DMS 273 (cell line): ENCODE results near the gene IFT88.

Experiments used
- DNase-seq: peaks from one replicate; lab custom pipeline; 2025; ENCODE audit not compliant: unreplicated experiment; lab: John Stamatoyannopoulos, UW

The IFT88 gene

DNA sequence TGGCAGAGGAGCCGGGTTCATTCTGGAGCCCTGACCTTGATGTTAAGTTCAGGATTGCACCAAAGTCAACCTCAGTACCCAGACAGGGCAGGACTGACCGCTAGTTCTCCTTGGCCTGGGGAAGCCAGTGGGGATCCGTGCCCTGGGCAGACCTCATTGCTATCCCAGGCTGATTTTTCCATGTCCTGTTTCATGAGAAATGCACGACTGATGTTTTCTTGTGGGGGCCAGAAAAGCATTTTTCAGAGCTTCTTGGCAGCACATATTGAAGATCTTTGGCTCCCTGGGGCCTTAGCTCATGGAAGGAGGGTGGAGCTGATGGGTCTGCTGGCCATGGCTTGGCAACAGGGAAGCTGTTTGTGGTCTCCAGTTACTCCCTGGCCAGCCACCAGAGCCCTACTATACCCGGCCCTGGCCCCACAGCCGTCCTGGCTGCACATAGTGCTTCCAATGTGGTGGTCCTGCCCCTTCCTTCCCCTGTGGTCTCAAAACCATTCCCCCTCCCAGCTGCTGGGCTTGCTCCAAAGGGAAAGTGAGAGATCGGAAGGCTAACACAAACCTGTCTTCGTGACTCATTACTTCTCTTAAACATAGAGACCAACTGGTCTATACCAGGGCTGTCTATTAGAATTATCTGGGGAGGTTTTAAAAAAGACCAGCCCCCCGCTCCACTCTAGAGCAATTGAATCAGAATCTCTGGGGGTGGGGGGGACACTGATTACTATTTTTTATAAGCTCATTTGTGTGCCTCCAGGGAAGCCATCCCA lies 147.8 kb downstream of the IFT88 start:
- DNase-seq, result no peak

DNA sequence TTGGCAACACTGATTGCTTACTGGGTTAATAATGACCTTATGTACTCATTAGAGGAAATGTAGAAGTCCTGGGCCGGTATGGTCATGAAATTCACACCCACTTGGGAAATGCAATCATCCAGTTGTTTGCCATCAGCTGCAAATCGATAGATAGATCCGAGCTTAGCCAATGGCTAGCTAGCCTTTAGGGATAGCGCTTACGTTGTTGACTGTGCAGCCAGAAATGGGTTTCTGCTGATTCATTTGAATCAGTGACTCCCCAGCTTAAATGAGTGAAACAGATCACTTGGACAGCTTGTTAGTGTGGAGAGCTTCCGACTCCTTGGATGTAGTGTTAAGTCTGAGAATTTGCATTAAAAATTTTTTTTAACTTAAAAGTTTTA lies 148.4 kb downstream of the IFT88 start:
- DNase-seq, result no peak

DNA sequence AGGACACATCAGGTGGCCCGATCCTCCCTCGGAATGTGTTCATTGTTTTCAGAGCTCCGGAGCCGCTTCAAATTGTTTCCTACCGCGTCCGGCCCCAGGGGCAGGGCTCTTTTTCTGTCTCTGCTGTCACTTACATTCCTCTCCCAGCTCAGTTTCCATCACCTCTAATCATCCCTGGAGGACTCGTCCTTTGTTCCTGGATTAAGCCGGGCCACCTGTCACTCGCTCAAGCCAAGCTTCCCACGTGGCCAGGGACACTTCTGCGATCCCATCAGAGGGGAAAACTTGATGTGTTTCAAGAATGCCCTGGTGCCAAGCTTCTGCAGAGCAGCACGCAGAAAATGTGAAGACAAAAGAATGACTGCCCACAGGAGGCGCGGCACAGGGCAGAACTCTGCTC lies 150.0 kb downstream of the IFT88 start:
- peak; percentile 28 for DNase-seq

DNA sequence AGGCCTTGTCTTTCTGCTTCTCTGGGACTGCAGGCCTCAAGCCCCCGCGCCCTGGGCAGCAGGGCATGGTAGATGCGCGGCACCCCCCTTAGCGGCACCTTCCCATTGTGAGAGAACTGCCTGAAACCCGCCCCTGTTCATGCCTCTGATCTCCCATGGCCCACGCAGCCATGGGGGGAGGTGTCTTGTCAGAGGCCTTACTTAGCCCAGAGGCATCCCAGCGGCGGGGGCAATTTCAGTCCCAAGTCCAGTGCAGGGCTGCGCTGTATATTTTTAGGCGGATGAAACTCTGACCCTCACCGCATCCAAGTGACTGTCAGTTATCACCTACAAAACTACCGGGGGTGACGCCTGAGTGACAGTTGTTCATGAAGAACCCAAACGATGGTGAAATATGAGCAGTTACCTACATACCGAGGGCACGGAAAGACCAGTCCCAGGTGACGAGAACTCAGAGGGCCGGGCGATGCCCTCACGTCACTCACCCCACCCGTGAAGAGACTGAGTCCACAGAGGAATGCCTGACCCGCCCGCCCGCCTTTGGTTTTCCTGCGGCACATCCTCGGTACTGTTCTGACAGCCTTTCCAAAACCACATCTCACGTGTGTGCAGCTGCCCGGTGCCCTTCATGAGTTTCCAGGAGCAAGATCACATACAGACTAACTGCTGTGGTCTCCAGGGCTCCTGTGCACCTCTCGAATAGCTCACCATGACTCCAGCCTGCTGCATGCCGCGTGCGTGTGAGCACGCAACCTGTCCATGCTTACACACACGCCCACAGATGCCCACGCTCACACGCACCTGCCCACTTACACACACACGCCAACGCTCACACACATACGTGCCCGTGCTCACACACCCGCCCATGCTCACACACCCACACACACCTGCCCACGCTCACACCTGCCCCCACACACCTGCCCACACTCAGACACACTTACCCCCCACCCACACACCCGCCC lies 150.9 kb downstream of the IFT88 start:
- DNase-seq, result no peak

DNA sequence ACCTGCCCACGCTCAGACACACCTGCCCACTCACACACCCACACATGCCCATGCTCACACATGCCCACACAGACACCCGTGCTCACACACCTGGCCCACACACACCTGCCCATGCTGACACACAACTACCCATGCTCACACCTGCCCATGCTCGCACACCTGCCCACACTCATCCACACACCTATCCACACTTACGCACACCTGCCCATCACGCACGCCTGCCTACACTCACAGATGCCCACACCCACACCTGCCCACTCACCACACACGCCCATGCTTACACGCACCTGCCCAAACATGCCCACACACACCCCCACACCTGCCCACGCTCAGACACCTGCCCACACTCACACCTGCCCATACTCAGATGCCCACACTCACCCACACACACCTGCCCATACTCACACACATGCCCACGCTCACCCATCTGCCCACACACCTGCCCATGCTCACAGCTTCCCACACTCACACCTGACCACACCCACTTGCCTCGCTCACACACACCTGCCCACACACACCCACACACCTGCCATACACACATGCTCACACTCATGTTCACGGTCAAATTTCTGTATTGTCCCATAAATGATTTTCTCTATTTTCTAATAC lies 152.1 kb downstream of the IFT88 start:
- DNase-seq, result no peak

DNA sequence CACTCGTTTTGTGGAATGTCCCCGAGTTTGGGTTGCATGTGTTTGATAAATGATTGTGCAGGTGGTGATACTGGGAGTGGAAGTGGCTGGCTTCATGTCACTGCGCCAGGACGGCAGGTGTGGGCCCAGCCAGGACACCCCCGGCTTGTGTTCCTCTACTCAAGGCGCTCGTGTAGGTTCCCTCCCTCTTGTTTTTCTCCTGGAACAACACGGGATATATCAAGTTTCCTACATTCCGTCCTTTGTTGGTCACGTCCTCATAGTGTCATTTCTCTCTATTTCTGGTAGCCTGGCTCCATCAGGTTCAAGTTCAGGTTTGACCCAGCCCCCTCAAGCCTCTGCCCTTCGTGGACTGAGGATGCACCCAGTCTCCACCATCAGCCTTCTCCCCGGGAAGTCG lies 152.8 kb downstream of the IFT88 start:
- DNase-seq, result no peak

DNA sequence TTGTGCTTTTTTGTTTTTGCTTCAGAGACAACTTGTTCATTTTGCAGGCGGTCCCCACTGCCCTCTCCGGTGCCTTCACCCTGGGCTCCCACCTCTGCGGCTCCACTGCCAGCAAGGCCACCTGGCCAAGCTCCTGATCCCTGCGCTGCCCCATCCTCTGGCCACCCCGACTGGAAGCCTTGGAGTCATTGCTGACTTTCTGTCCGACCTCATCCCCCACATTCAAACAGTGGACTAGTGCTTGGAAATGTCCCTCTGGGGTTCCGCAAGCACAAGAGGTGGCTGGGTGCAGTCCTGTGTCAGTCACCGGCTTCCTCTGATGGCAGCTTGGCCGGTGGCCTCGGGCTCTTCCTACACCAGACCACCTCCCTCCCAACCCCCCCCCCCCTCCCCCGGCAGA lies 153.5 kb downstream of the IFT88 start:
- DNase-seq, result no peak

DNA sequence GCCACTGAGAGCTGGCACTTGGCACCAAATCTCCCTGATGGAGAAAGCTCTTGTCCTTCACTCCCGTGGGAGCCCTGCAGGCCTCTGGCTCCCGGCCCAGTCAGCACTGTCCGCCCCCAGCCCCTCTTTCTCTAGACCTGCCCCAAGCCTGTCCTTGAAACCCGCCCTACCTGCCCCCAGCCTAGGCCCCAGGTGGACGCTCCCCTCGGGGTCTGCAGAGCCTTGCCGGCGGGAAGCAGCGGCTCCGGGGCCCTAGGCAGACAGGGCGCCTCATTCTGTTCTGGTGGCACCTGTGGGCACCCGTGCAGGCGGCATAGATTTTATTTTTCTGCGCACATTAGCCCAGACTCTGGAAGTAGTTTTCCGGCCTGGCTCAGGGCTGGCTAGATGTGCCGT lies 154.1 kb downstream of the IFT88 start:
- DNase-seq, result no peak

DNA sequence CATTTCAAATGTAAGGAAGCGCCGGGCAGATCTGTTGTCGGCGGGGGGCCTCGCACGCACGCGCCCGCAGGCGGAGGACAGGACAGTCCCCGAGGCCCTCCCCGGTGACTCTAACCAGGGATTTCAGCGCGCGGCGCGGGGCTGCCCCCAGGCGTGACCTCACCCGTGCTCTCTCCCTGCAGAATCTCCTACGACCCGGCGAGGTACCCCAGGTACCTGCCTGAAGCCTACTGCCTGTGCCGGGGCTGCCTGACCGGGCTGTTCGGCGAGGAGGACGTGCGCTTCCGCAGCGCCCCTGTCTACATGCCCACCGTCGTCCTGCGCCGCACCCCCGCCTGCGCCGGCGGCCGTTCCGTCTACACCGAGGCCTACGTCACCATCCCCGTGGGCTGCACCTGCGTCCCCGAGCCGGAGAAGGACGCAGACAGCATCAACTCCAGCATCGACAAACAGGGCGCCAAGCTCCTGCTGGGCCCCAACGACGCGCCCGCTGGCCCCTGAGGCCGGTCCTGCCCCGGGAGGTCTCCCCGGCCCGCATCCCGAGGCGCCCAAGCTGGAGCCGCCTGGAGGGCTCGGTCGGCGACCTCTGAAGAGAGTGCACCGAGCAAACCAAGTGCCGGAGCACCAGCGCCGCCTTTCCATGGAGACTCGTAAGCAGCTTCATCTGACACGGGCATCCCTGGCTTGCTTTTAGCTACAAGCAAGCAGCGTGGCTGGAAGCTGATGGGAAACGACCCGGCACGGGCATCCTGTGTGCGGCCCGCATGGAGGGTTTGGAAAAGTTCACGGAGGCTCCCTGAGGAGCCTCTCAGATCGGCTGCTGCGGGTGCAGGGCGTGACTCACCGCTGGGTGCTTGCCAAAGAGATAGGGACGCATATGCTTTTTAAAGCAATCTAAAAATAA lies 154.7 kb downstream of the IFT88 start:
- DNase-seq, result peak; percentile 64

DNA sequence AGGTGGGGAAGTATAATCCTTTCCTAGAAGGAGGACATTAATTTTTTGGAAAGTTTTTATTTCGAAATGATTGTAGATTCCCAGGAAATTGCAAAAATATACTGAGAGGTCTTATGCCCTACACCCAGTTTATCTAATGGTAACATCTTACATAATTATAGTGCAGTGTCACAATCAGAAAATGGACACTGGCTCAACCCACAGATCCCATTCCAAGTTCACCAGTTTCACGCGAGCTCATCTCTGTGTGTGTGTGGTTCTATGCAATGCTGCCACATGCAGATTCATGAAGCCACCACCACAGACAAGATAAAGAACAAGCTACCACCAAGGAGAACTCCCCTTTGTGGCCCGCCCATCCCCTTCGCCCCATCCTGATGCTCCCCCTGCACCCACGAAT lies 160.9 kb downstream of the IFT88 start:
- DNase-seq, result no peak

DNA sequence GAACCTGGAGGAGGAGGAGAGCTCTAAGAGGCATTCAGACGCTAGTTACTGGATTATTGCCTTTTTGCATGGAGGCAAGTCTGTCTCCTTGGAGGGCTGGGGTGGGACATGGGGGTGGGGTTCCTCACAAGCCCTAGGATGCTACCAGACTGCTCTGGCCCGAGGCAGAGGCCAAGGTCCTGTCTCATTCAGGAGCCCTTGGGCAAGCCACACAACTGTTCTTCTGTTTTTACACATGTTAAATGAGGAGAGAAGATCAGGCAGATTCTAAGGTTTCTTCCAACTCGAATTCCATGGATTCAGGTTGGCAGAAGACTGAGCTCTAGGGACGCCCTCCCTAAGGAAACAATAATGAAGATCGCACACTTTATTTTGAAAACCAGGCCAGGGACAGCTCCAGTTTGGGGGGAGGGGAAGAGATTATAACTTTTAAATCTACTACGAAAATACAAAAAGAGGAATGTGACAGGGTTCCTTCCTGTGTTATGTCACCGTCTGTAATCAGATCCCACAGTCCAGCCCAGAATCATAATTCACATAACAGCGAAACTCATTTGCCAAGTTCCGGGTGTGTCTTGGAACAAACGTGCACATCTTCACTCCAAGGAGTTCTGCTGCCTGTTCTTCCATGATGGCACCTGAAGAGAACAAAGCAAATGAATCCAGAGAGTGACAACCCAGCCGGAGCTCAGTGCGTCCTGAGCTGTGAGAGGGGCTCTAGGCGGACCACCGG lies 161.8 kb downstream of the IFT88 start:
- DNase-seq, result no peak

DNA sequence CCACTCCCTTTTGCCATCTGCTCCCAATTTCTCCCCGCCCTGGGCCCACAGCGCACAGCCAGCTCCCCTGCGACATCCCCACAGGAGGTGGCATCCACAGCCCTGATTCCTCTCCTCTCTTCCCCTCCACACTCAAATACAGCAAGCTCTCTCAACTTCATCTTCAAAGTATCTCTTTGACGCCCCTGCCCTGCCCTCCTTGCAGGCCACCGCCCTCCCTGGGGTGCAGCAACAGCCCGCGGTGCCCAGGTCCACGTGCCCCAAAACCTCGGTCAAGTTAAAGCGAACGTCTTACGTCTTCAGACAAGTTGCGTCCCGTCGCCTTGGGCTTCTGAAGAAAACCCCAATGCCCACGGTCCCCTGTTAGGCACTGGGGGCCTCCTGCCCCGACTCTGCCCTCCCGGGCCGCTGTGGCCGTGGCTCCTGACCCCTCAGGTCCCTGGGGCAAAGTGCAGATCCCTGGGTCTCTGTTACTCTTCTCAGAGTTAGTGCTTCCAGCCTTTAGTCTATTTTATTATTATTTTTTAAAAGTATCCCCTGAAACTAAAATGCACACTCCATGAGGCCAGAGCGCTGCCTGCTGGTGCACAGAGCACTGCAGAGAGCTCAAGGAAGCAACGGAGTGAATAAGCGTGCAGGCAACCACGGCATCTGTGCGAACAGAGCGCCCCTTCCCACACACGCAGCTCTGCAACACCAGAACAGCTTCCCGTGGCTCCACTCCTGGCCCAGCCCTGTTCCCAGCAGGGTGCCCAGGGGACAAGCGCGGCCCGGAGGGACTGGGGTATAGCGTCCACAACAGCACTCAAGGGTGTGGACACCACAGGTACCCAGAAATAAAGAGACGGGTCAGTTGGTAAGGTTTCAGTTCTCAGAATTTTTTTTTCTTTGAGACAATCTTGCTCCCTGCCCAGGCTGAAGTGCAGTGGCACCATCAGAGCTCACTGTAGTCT lies 163.0 kb downstream of the IFT88 start:
- DNase-seq, result no peak

DNA sequence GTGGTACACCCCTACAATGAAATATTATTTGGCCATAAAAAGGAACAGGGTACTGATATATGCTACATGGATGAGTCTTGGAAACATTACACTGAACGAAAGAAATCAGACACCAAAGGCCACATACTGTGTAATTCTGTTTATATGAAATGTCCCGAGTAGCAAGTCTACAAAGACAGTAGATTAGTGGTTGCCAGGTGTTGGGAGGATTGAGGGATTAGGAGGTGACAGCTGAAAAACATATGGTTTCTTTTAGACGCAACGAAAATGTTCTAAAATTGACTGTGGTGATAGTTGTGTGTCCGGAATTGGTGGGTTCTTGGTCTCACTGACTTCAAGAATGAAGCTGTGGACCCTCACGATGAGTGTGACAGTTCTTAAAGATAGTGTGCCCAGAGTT lies 171.7 kb downstream of the IFT88 start:
- no peak for DNase-seq

DNA sequence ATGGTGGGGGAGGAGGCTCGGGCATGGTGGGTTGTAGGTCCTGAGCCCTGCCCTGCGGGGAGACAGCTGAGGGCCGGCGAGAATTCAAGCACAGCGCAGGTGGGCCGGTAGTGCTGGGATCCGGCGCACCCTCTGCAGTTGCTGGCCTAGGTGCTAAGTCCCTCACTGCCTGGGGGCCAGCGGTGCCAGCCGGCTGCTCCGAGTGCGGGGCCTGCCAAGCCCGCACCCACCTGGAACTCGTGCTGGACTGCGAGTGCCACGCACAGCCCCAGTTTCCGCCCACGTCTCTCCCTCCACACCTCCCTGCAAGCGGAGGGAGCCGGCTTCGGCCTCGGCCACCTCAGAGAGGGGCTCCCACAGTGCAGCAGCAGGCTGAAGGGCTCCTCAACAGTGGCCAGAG lies 173.1 kb downstream of the IFT88 start:
- DNase-seq, result no peak
